ENCODE measurements around the gene ARVCF.

ARVCF gene

GRCh38 chr22:19998991-19999820 lies 17.4 kb downstream of the ARVCF start:
- DNase-seq (ENCODE audit: low spot score), result no peak

- DNase-seq (ENCODE audit: low spot score), result no peak
Measured at GRCh38 chr22:19998232-19998951, 18.2 kb downstream of the ARVCF start.

- no peak for DNase-seq (ENCODE audit: low spot score)
Measured at GRCh38 chr22:19997561-19998231, 18.9 kb downstream of the ARVCF start.

- DNase-seq (ENCODE audit: low spot score), result no peak
Measured at GRCh38 chr22:19996694-19997384, 19.8 kb downstream of the ARVCF start.

- no peak for DNase-seq (ENCODE audit: low spot score)
Measured at GRCh38 chr22:19995611-19996339, 20.8 kb downstream of the ARVCF start.

- no peak for DNase-seq (ENCODE audit: low spot score)
Measured at GRCh38 chr22:19994851-19995610, 21.6 kb downstream of the ARVCF start.

GRCh38 chr22:19993926-19994325 lies 22.7 kb downstream of the ARVCF start:
- DNase-seq (ENCODE audit: low spot score), result no peak

- no peak for DNase-seq (ENCODE audit: low spot score)
Measured at GRCh38 chr22:19992921-19993355, 23.7 kb downstream of the ARVCF start.

- DNase-seq (ENCODE audit: low spot score), result no peak
Measured at GRCh38 chr22:19992481-19992911, 24.1 kb downstream of the ARVCF start.

- no peak for DNase-seq (ENCODE audit: low spot score)
Measured at GRCh38 chr22:19991645-19992451, 24.8 kb downstream of the ARVCF start.

GRCh38 chr22:19991395-19991644 lies 25.3 kb downstream of the ARVCF start:
- DNase-seq (ENCODE audit: low spot score), result no peak

GRCh38 chr22:19990609-19991394 lies 25.8 kb downstream of the ARVCF start:
- no peak for DNase-seq (ENCODE audit: low spot score)

- no peak for DNase-seq (ENCODE audit: low spot score)
Measured at GRCh38 chr22:19990188-19990587, 26.4 kb downstream of the ARVCF start.

GRCh38 chr22:19989725-19990067 lies 26.9 kb downstream of the ARVCF start:
- no peak for DNase-seq (ENCODE audit: low spot score)

- no peak for DNase-seq (ENCODE audit: low spot score)
Measured at GRCh38 chr22:19988965-19989724, 27.5 kb downstream of the ARVCF start.

GRCh38 chr22:19988331-19988808 lies 28.3 kb downstream of the ARVCF start:
- DNase-seq (ENCODE audit: low spot score), result no peak

- DNase-seq (ENCODE audit: low spot score), result no peak
Measured at GRCh38 chr22:19987394-19988306, 29.0 kb downstream of the ARVCF start.
